ENCODE measurements around the gene PDK3.

DNA sequence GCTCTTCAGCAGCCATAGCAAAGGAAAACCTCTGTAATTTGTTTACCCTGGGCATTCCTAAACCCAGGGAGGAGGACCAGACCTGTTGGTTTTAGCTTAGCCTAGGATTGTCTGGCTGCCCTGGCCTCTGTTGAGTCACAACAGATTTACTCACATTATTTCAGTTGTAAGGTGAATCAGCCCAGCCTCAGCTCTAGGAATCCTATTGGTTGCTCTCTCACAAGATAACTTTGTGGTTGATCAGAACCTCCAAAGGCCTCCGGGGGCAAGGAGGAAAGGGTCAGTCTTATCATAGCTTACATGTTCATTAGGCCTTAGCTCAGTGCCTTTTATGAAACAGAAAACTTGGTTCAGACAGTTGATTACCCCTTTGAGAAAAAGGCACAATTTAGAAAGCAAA is 41.0 kb downstream of the PDK3 start:
- TF ChIP-seq, protein P1, sequence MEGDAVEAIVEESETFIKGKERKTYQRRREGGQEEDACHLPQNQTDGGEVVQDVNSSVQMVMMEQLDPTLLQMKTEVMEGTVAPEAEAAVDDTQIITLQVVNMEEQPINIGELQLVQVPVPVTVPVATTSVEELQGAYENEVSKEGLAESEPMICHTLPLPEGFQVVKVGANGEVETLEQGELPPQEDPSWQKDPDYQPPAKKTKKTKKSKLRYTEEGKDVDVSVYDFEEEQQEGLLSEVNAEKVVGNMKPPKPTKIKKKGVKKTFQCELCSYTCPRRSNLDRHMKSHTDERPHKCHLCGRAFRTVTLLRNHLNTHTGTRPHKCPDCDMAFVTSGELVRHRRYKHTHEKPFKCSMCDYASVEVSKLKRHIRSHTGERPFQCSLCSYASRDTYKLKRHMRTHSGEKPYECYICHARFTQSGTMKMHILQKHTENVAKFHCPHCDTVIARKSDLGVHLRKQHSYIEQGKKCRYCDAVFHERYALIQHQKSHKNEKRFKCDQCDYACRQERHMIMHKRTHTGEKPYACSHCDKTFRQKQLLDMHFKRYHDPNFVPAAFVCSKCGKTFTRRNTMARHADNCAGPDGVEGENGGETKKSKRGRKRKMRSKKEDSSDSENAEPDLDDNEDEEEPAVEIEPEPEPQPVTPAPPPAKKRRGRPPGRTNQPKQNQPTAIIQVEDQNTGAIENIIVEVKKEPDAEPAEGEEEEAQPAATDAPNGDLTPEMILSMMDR (IDR thresholded peaks at IDR 0.05; ENCODE audit: poor library complexity) = no peak
- no peak for TF ChIP-seq EZH2phosphoT487 (IDR thresholded peaks at IDR 0.05; ENCODE audit: low read depth, severe bottlenecking, unreplicated experiment)

Measured in hepatocyte (in vitro differentiated cells).